Effector memory CD8-positive, alpha-beta T cell (primary cell): ENCODE measurements around the gene BTAF1.

ENCODE experiments used
- ATAC-seq: fragments of 150-1000 bp; cut with Tn5 transposase; replicated peaks from 2 replicates; pipeline ENCODE4 v1.10.0; 2021; ENCODE audit warnings: mild to moderate bottlenecking, moderate library complexity
- DNase-seq, 3 experiments: peaks; one replicate each; pipeline ENCODE4 v3.0.0; 2021
- H3K27ac Mint-ChIP-seq, 2 donors: one replicate each; pipeline ENCODE4 v1.8.0; 2022; ENCODE audit warnings: mild to moderate bottlenecking in 2 of 2, mixed read lengths in 2 of 2, moderate library complexity in 2 of 2
- H3K27me3 Mint-ChIP-seq, 2 donors: one replicate each; pipeline ENCODE4 v1.8.0; 2022; ENCODE audit warnings: mixed read lengths in 2 of 2
- H3K36me3 Mint-ChIP-seq: one replicate; pipeline ENCODE4 v1.8.0; 2022; ENCODE audit warnings: mild to moderate bottlenecking, moderate library complexity, mixed read lengths; ENCODE audit not compliant: insufficient read depth
- H3K4me1 Mint-ChIP-seq, 2 donors: one replicate each; pipeline ENCODE4 v1.8.0; 2022; ENCODE audit warnings: low read depth in 2 of 2, mixed read lengths in 2 of 2
- H3K4me3 Mint-ChIP-seq, 2 donors: one replicate each; pipeline ENCODE4 v1.8.0; 2022; ENCODE audit warnings: mild to moderate bottlenecking in 2 of 2, mixed read lengths in 2 of 2, moderate library complexity in 2 of 2
- H3K9me3 Mint-ChIP-seq, 2 donors: one replicate each; pipeline ENCODE4 v1.8.0; 2022; ENCODE audit warnings: mixed read lengths in 2 of 2
- total RNA-seq, 9 experiments: gene quantifications; one replicate each; lab custom pipeline; 2026; lab: John Stamatoyannopoulos, UW

BTAF1 gene
- total RNA-seq: 249 to 308 (median 292) reads per million in 9 experiments

- Mint-ChIP-seq H3K27me3 (peaks cover 6 to 7% of the 10 kb centered on the region in 2 donors), H3K27ac (peak within 1 kb of the TSS; percentile 95 to 98)
- DNase-seq: peak; percentile 85 to 87 (median 87)
These were observed at the start of gene BTAF1 for GRCh38 chr10:91923371-91924211. Gene BTAF1, plus strand, starts transcription at chr10:91923770. Its CDS starts 307 bp downstream, at chr10:91924077.

GRCh38 chr10:91875156-91875555 is 48.4 kb upstream of the BTAF1 start:
- H3K36me3 Mint-ChIP-seq: peaks cover 3% of the 10 kb centered on the region
- H3K4me3 Mint-ChIP-seq: no peak overlapping the region
- H3K27me3 Mint-ChIP-seq: no peaks in the 10 kb centered on the region
- no peak overlapping the region for H3K27ac Mint-ChIP-seq
- ATAC-seq (no peak), DNase-seq (no peak)
- H3K9me3 Mint-ChIP-seq: no peaks in the 10 kb centered on the region
- no peaks in the 10 kb centered on the region for H3K4me1 Mint-ChIP-seq

More at GRCh38 chr10:91923371-91924211, at the start of gene BTAF1:
- peak within 1 kb of the TSS; percentile 91 to 94 for H3K4me3 Mint-ChIP-seq
- peaks cover 21 to 33% of the 10 kb centered on the region in 2 donors for H3K4me1 Mint-ChIP-seq
- ATAC-seq: peak; percentile 93
- no peaks in the 10 kb centered on the region for H3K9me3 Mint-ChIP-seq
- peaks cover 12% of the 10 kb centered on the region for H3K36me3 Mint-ChIP-seq

GRCh38 chr10:91875779-91876178 is 47.8 kb upstream of the BTAF1 start:
- Mint-ChIP-seq H3K4me1 (no peaks in the 10 kb centered on the region), H3K9me3 (no peaks in the 10 kb centered on the region), H3K4me3 (no peak overlapping the region), H3K36me3 (peaks cover 3% of the 10 kb centered on the region), H3K27ac (no peak overlapping the region), H3K27me3 (no peaks in the 10 kb centered on the region)
- no peak for DNase-seq
- ATAC-seq: no peak

GRCh38 chr10:91879515-91880170 is 43.9 kb upstream of the BTAF1 start:
- H3K36me3 Mint-ChIP-seq: no peaks in the 10 kb centered on the region
- H3K27me3 Mint-ChIP-seq: no peaks in the 10 kb centered on the region
- ATAC-seq (no peak), DNase-seq (no peak)
- no peaks in the 10 kb centered on the region for H3K9me3 Mint-ChIP-seq
- no peaks in the 10 kb centered on the region for H3K4me1 Mint-ChIP-seq
- H3K4me3 Mint-ChIP-seq: no peak overlapping the region
- no peak overlapping the region for H3K27ac Mint-ChIP-seq

GRCh38 chr10:91880310-91880709 is 43.3 kb upstream of the BTAF1 start:
- Mint-ChIP-seq H3K36me3 (no peaks in the 10 kb centered on the region), H3K27ac (no peak overlapping the region), H3K4me3 (no peak overlapping the region), H3K27me3 (no peaks in the 10 kb centered on the region), H3K9me3 (no peaks in the 10 kb centered on the region), H3K4me1 (no peaks in the 10 kb centered on the region)
- DNase-seq: no peak
- no peak for ATAC-seq

- peaks cover 7% of the 10 kb centered on the region in 2 donors for H3K4me1 Mint-ChIP-seq
These were observed 39.8 kb upstream of the BTAF1 start for GRCh38 chr10:91883549-91884444.

GRCh38 chr10:91884536-91884935 is 39.0 kb upstream of the BTAF1 start:
- no peak for ATAC-seq
- Mint-ChIP-seq H3K9me3 (no peaks in the 10 kb centered on the region), H3K27ac (no peak overlapping the region), H3K4me1 (peaks cover 7% of the 10 kb centered on the region in 2 donors), H3K4me3 (no peak overlapping the region), H3K36me3 (no peaks in the 10 kb centered on the region), H3K27me3 (peaks cover 5 to 6% of the 10 kb centered on the region in 2 donors)
- no peak for DNase-seq

More at GRCh38 chr10:91883549-91884444, 39.8 kb upstream of the BTAF1 start:
- ATAC-seq: no peak
- no peak for DNase-seq
- Mint-ChIP-seq H3K27me3 (no peaks in the 10 kb centered on the region), H3K9me3 (no peaks in the 10 kb centered on the region), H3K4me3 (no peak overlapping the region), H3K36me3 (no peaks in the 10 kb centered on the region), H3K27ac (no peak overlapping the region)

- Mint-ChIP-seq H3K4me1 (peaks cover 7% of the 10 kb centered on the region in 2 donors), H3K36me3 (no peaks in the 10 kb centered on the region), H3K27me3 (peaks cover 6 to 10% of the 10 kb centered on the region in 2 donors), H3K27ac (no peak overlapping the region), H3K4me3 (no peak overlapping the region), H3K9me3 (no peaks in the 10 kb centered on the region)
- ATAC-seq (no peak), DNase-seq (no peak)
These were observed 38.0 kb upstream of the BTAF1 start for GRCh38 chr10:91885362-91886079.

- Mint-ChIP-seq H3K27me3 (peaks cover 11 to 15% of the 10 kb centered on the region in 2 donors), H3K4me1 (peaks cover 7% of the 10 kb centered on the region in 2 donors), H3K36me3 (no peaks in the 10 kb centered on the region), H3K27ac (peak overlapping the region in 1 of 2 donors; percentile 25), H3K9me3 (no peaks in the 10 kb centered on the region), H3K4me3 (peak overlapping the region; percentile 88 to 98)
- ATAC-seq: no peak
- DNase-seq: no peak
These were observed 36.7 kb upstream of the BTAF1 start for GRCh38 chr10:91886954-91887271.

GRCh38 chr10:91887272-91888076 is 36.1 kb upstream of the BTAF1 start:
- peak overlapping the region; percentile 88 to 98 for H3K4me3 Mint-ChIP-seq
- no peaks in the 10 kb centered on the region for H3K36me3 Mint-ChIP-seq
- H3K27me3 Mint-ChIP-seq: peaks cover 11 to 15% of the 10 kb centered on the region in 2 donors
- H3K27ac Mint-ChIP-seq: peak overlapping the region; percentile 25 to 77
- H3K4me1 Mint-ChIP-seq: peaks cover 7% of the 10 kb centered on the region in 2 donors
- peak; percentile 3 to 12 (median 7) for DNase-seq
- peak; percentile 76 for ATAC-seq
- no peaks in the 10 kb centered on the region for H3K9me3 Mint-ChIP-seq

- DNase-seq (no peak), ATAC-seq (no peak)
- Mint-ChIP-seq H3K27me3 (peaks cover 11 to 18% of the 10 kb centered on the region in 2 donors), H3K36me3 (peaks cover 3% of the 10 kb centered on the region), H3K27ac (no peak overlapping the region), H3K9me3 (no peaks in the 10 kb centered on the region), H3K4me1 (peaks cover 7% of the 10 kb centered on the region in 2 donors), H3K4me3 (no peak overlapping the region)
These were observed 32.2 kb upstream of the BTAF1 start for GRCh38 chr10:91891125-91892001.
